ENCODE results near the gene DNMT3A. TPM values are rescaled to one million over a fixed set of nuclear protein-coding genes. Genes with fewer than 3 reads are reported as not detected.

Gene DNMT3A
- total RNA-seq, 2 donors from 2014 or later: 17.7 to 24.3 TPM

DNA sequence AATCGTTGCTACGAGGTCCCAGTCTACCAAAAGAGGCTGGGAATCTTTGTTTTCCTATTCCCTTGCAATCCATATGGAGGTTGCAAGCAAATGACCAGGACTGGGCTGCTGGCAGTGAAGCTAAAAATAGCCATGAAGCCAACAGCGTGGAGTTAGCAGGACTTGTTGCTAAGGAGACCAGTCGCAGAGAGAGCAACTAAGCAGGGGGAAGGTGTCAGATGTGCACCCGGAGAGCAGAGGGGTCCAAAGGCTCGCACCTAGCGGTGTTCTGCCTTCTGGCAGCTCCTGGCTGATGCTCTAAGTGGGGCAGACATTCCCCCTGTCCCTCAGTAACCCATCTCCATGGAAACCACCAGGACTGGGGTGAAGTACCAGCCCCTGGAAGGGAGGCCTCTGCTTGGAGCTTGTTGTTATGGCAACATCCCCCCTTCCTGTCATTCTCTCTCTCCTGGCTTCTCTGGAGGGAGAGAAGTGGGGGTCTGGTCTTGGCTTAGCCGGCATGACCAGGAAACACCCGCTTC is 84.6 kb downstream of the DNMT3A start:
- no peaks in the 10 kb centered on the region for H3K27me3 ChIP-seq (replicated peaks; ENCODE audit: insufficient read depth)
- H3K27ac ChIP-seq: peak overlapping the region; percentile 37 to 53
- H3K4me1 ChIP-seq (ENCODE audit: control insufficient read depth in 1 of 2, low read depth in 2 of 2): peaks cover 3 to 21% of the 10 kb centered on the region in 2 donors
- ATAC-seq (ENCODE audit: insufficient number of reproducible peaks, low FRiP score, low read depth) (no peak), DNase-seq (ENCODE audit: low spot score) (no peak)
- no peaks in the 10 kb centered on the region for H3K9me3 ChIP-seq
- no peak overlapping the region for H3K4me3 ChIP-seq
- H3K36me3 ChIP-seq: peaks cover 7% of the 10 kb centered on the region
- TF ChIP-seq CTCF (IDR thresholded peaks at IDR 0.05): no peak

GRCh38 chr2:25256488-25256875 is 85.2 kb downstream of the DNMT3A start:
- no peak for TF ChIP-seq CTCF (IDR thresholded peaks at IDR 0.05)
- ATAC-seq (ENCODE audit: insufficient number of reproducible peaks, low FRiP score, low read depth) (no peak), DNase-seq (ENCODE audit: low spot score) (no peak)
- Histone ChIP-seq H3K4me1 (ENCODE audit: control insufficient read depth in 1 of 2, low read depth in 2 of 2) (peaks cover 6 to 25% of the 10 kb centered on the region in 2 donors), H3K4me3 (no peak overlapping the region), H3K9me3 (no peaks in the 10 kb centered on the region), H3K27ac (peak overlapping the region; percentile 19 to 53), H3K36me3 (peaks cover 7% of the 10 kb centered on the region), H3K27me3 (replicated peaks; ENCODE audit: insufficient read depth) (no peaks in the 10 kb centered on the region)

DNA sequence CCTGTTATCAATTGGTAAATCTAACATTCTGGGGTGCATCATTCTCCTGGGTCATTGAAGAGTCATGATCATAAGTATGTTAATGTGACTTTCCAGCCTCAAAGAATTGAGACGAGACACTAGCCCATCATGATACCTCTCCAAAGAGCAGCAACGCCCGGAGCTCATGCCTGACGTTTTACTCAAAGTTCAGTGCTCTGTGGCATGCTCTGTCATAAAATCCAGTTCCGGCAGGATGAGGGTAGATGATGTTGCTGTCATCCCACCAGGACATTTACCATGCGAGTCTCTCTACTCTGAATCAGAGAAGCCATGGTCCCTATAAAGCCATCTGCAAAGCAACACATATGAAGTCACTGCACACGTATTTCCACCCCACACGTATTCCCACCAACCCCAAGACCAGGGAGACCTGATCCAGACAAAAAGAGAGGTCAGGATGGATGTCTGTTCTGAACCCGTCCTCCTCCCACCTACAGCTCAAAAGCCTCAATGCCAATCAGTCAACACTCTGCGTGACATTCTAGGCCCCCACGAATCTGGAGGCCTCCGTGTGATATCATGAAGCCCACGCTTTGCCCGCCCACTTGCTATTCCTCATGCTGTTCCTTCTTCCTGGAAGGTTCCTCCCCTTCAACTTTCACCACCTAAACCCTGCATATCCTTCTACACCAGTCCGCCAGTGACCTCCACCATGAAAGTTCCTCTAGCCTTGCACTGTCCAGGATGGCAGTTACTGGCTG is 85.8 kb downstream of the DNMT3A start:
- Histone ChIP-seq H3K27ac (no peak overlapping the region), H3K27me3 (replicated peaks; ENCODE audit: insufficient read depth) (no peaks in the 10 kb centered on the region), H3K9me3 (no peaks in the 10 kb centered on the region), H3K36me3 (peaks cover 7% of the 10 kb centered on the region), H3K4me3 (no peak overlapping the region), H3K4me1 (ENCODE audit: control insufficient read depth in 1 of 2, low read depth in 2 of 2) (peaks cover 7 to 28% of the 10 kb centered on the region in 2 donors)
- no peak for TF ChIP-seq CTCF (IDR thresholded peaks at IDR 0.05)
- DNase-seq (ENCODE audit: low spot score): no peak
- ATAC-seq (ENCODE audit: insufficient number of reproducible peaks, low FRiP score, low read depth): no peak

- H3K36me3 ChIP-seq: peaks cover 7% of the 10 kb centered on the region
- H3K4me3 ChIP-seq: no peak overlapping the region
- H3K9me3 ChIP-seq: no peaks in the 10 kb centered on the region
- TF ChIP-seq CTCF (IDR thresholded peaks at IDR 0.05): no peak
- no peaks in the 10 kb centered on the region for H3K27me3 ChIP-seq (replicated peaks; ENCODE audit: insufficient read depth)
- DNase-seq (ENCODE audit: low spot score) (no peak), ATAC-seq (ENCODE audit: insufficient number of reproducible peaks, low FRiP score, low read depth) (no peak)
- peaks cover 7 to 28% of the 10 kb centered on the region in 2 donors for H3K4me1 ChIP-seq (ENCODE audit: control insufficient read depth in 1 of 2, low read depth in 2 of 2)
- no peak overlapping the region for H3K27ac ChIP-seq
Measured at GRCh38 chr2:25254961-25255360, 86.8 kb downstream of the DNMT3A start.

- peak overlapping the region; percentile 2 to 49 for H3K27ac ChIP-seq
- H3K4me1 ChIP-seq (ENCODE audit: control insufficient read depth in 1 of 2, low read depth in 2 of 2): peaks cover 7 to 28% of the 10 kb centered on the region in 2 donors
- H3K27me3 ChIP-seq (replicated peaks; ENCODE audit: insufficient read depth): no peaks in the 10 kb centered on the region
- TF ChIP-seq CTCF (IDR thresholded peaks at IDR 0.05): no peak
- ATAC-seq (ENCODE audit: insufficient number of reproducible peaks, low FRiP score, low read depth) (no peak), DNase-seq (ENCODE audit: low spot score) (no peak)
- peak overlapping the region; percentile 84 for H3K4me3 ChIP-seq
- H3K9me3 ChIP-seq: no peaks in the 10 kb centered on the region
- H3K36me3 ChIP-seq: peaks cover 7% of the 10 kb centered on the region
Measured at GRCh38 chr2:25253153-25253626, 88.5 kb downstream of the DNMT3A start.

Measured in thoracic aorta (tissue), 2 donors.